GM21381 (cell line): Measurements from ENCODE around the gene ITGA11.
"Not testable (repeated sequence)": the region's sequence is repeated elsewhere in the genome, so short reads cannot be mapped to it uniquely, and the experiment has no call there.

Source experiments
- ATAC-seq: cut with Tn5 transposase; IDR thresholded peaks from one replicate; pipeline ENCODE4 v1.9.1; 2021; ENCODE audit warnings: mild to moderate bottlenecking, moderate library complexity; ENCODE audit not compliant: unreplicated experiment

Gene ITGA11

DNA sequence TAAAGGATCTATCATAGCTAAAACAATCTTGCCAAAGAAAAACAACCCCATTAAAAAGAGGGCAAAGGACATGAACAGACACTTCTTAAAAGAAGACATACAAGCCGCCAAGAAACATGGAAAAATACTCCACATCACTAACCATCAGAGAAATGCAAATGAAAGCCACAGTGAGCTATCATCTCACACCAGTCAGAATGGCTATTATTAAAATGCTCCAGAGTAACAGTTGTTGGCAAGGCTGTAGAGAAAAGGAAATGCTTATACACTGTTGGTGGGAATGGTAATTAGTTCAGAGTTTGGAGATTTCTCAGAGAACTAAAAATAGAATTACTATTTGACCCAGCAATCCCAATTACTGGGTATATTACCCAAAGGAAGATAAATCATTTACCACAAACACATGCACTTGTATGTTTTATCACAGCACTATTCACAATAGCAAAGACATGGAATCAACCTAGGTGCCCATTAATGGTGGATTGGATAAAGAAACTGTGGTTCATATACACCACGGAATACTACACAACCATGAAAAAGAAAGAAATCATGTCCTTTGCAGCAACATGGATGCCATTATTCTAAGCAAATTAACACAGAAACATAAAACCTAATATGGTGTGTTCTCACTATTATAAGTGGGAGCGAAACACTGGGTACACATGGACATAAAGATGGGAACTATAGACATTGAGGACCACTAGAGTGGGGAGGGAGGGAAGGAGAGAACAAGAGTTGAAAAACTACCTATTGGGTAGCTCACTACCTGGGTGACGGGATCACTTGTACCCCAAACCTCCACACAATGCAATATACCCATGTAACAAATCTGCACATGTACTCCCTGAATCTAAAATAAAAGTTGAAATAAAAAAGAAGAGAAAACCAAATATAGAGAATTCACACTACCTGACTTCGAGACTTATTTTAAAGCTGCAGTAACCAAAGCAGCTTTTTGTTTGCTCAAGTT lies 32.6 kb downstream of the ITGA11 start:
- ATAC-seq = no peak

- not testable (repeated sequence) for ATAC-seq
Measured at GRCh38 chr15:68397999-68398398, 34.0 kb downstream of the ITGA11 start.

DNA sequence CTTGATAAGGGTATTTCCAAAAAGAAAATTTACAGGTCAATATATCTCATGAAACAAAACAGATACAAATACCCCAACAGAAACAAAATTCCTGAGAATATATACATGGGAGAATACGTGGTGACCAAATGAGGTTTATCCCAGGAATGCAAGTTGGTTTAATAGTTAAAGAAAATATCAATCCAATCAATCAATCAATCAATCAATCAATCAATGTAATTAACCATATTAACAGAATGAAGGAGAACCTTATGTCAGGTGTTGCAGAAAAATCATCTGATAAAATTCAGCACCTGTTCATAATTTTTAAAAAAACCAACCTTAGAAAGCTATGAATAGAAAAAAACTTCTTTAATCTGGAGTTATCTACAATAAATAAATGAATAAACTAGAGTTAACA lies 35.9 kb downstream of the ITGA11 start:
- no peak for ATAC-seq

- ATAC-seq = no peak
Measured at GRCh38 chr15:68391121-68391520, 40.8 kb downstream of the ITGA11 start.

DNA sequence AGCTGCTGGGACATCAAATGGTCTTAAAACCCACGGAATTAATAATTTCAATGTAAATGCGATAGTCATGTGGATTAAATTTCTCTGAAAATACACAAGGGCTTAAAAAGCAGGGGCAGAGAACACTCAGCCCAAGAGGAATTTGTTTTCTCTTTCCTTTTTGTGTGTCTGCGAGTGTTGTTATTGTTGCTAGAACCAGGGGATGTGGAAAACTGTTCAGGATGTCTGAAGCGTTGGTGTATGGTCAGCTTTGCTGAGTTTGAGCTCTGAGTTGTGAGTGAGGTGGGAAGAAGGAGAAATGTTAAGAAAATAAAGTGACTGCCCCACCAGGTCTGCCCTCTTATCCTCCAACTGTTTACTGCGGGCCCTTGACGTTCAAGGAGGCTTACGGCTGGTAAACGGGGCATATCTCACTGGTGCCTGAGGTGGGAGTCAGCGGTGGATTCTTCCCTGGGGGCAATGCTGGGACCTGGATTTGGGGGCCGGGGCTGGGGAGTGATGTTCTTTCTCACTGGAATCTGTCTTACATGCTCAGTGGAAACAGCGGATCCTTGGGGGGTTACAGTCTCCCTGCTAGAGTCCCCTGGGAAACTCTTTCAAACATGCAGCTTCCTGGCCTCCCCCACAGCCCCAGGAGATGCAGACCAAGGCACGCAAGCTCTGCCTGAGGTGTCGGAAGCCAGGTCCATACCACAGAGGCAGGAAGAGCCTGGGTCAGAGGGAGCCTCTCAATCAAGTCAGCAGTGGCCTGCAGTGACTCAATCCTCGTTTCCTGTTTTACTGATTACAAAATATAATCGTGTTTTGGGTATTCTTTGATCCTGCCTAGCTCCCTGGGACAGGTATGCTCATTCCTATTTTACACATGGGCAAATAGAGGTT lies 41.8 kb downstream of the ITGA11 start:
- ATAC-seq = no peak

GRCh38 chr15:68389041-68389930 lies 42.7 kb downstream of the ITGA11 start:
- no peak for ATAC-seq

GRCh38 chr15:68387381-68388143 lies 44.4 kb downstream of the ITGA11 start:
- no peak for ATAC-seq

GRCh38 chr15:68386587-68387288 lies 45.2 kb downstream of the ITGA11 start:
- no peak for ATAC-seq

GRCh38 chr15:68385671-68386586 lies 46.0 kb downstream of the ITGA11 start:
- no peak for ATAC-seq

GRCh38 chr15:68385240-68385561 lies 46.8 kb downstream of the ITGA11 start:
- no peak for ATAC-seq

DNA sequence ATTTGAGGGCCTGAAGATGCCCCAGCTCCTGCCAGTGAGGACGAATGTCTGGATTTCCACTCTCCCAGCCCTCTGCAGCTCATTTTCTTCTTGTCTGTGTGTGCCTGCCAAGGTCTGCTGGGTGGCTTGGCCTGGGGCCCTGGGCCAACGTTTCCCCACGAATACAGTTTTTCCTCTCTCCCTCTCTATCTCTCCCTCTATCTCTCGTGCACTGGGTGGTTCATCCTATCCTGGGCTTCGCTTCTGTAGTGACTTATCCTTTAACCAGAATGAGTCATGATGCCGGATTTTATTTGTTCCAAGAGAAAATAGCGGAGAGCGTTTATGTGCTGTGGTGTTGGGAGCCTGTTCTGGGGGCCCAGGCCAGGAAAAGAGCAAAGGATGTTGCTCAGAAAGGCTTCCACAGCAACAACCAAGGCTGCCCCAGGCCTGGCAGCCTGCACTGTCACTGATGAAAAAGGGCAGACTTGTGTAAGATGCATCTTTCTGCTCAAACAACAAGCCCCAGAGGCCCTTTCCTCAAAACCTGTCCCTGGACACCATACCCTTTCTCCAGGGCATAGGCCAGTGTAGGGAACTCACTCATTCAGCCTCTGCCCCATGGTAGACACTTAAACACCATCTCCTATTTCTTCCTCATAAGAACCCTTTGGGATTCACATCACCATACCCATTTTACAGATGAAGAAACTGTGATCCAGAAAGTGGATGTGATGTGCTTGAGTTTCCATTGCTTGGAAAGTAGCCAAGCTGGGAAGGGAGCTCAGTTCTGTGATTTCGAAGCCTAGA lies 47.3 kb downstream of the ITGA11 start:
- ATAC-seq = no peak

DNA sequence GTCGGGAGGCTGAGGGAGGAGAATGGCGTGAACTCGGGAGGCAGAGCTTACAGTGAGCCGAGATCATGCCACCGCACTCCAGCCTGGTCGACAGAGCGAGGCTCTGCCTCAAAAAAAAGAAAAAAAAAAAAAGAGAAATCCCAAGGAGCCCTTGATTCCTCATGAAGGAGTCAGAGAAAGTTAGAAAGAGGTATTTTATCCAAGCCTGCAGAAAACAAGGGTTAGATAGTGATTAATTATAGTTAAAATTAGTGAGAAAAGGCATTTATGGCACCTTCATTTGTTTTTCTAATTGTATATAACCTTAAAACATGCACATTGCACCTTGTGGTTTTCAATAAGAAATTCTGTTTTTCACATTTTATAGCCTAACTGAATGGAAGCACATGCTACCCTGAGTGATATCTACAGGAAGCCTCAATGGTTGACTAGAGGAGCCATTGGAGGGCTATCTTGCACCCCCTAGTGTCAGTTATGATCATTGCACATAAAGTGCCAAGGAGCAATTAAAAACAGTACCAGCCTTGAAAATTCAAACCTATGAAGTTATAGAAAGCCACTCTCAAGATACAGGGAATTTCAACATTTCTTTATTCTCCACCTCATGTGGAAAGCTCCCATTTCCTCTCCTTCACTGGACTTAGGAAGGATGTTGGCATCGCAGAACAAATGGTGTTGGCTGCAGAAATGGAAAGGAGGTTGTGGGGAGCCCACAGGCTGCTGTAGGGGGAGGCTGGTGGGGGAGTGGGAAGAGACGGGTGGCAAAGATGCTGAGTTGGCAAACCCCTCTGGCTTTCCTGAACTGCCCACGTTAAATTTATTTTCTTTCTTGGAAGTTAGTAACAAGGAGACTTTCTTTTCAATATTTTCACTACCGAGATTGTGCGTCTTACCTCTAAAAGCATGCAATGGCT lies 48.5 kb downstream of the ITGA11 start:
- ATAC-seq = no peak

GRCh38 chr15:68382286-68383007 lies 49.5 kb downstream of the ITGA11 start:
- no peak for ATAC-seq

DNA sequence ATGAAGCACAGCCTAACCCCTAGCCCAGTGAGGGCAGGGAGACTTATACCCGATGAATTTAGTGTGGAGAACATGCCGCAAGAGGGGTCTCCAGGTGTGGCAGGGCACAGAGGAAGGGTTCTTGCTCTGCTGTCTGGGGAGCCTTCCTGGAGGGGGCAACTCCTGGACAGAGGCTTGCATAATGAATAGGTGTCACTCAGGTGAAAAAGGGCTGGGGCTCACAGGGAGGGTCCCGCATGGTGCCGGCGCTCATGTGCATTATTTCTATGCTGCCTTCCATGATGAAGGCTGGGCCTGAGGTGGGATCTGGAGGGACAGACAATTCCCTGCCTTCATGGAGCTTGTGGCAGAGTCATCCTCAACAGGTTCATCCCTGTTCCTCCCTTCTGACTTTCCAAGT lies 51.5 kb downstream of the ITGA11 start:
- no peak for ATAC-seq

GRCh38 chr15:68379759-68380290 lies 52.1 kb downstream of the ITGA11 start:
- ATAC-seq = no peak
